Suprapubic skin (tissue), 4 donors: ENCODE data around the gene ETS1. TPM values are rescaled to one million over a fixed set of nuclear protein-coding genes. Genes with fewer than 3 reads are reported as not detected.

Source experiments
- DNase-seq, 2 donors: peaks; one replicate each; pipeline ENCODE4 v3.0.0-alpha.2; 2019; ENCODE audit warnings: low spot score in 2 of 2
- H3K27ac ChIP-seq: fragments of 200-600 bp; sonication (generic); one replicate; pipeline ENCODE4 v1.5.1; 2019
- H3K27me3 ChIP-seq: fragments of 200-600 bp; sonication (generic); one replicate; pipeline ENCODE4 v1.5.1; 2019
- H3K36me3 ChIP-seq: fragments of 200-600 bp; sonication (generic); one replicate; pipeline ENCODE4 v1.5.1; 2019
- H3K4me1 ChIP-seq: fragments of 200-600 bp; sonication (generic); one replicate; pipeline ENCODE4 v1.5.1; 2019
- H3K4me3 ChIP-seq: fragments of 200-600 bp; sonication (generic); one replicate; pipeline ENCODE4 v1.5.1; 2019; ENCODE audit warnings: mild to moderate bottlenecking
- H3K9me3 ChIP-seq: fragments of 200-600 bp; sonication (generic); one replicate; pipeline ENCODE4 v1.5.1; 2019
- EP300 ChIP-seq: sonication (generic); formaldehyde crosslinking; IDR thresholded peaks from one replicate; pipeline ENCODE4 v1.6.1; 2017; ENCODE audit warnings: antibody characterized with exemption
- POLR2A ChIP-seq, 2 donors: fragments of 450-650 bp; IDR thresholded peaks; one replicate each; pipeline ENCODE4 v1.6.1; 2017; ENCODE audit warnings: antibody characterized with exemption in 2 of 2, mild to moderate bottlenecking in 2 of 2, moderate library complexity in 2 of 2
- POLR2AphosphoS5 ChIP-seq, 3 donors: sonication (generic); formaldehyde crosslinking; IDR thresholded peaks; one replicate each; pipeline ENCODE4 v1.6.1; 2017; ENCODE audit warnings: antibody characterized with exemption in 3 of 3
- WGBS: methylation state at CpG from one replicate; pipeline ENCODE4 v1.1.5; 2018; 5-methylcytosine and 5-hydroxymethylcytosine counted together
- total RNA-seq, 4 donors: library from RNA; depleted of rRNA; stranded (reverse); fragments of >200 nt; gene quantifications; one replicate each; pipeline ENCODE4 v1.1.0, GENCODE V29; 2016
- TF ChIP-seq, protein P1 (sequence below), 2 donors: fragments of 200-600 bp in 1 of 2; fragments of 450-650 bp in 1 of 2; sonication (generic) in 1 of 2; IDR thresholded peaks; one replicate each; pipeline ENCODE4 v1.5.1; 2016 to 2019; ENCODE audit warnings: antibody characterized with exemption in 2 of 2, mild to moderate bottlenecking in 1 of 2, moderate library complexity in 1 of 2

ETS1 gene
- total RNA-seq, 4 donors from 2014 or later = 21.7 to 42.6 (median 33.7) TPM

DNA sequence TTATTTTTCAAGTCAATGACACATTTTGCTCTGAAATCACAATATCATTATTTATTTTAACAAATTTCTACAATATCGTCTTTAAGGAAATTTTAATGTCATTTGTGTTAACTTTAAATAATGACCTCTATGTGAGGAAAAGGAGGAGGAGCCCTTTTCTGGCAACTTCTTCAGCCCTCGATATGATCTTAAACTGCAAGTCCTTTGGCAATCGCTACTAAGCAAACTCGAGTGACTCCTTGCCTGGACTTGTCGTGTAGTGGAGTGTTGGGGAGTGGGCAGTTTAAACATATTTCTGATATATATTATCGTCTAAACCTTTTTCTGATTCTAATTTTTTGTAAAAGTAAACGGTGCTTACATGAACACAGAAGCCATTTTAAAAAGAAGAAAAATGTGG, 16.7 kb downstream of the ETS1 start:
- DNase-seq = no peak

DNA sequence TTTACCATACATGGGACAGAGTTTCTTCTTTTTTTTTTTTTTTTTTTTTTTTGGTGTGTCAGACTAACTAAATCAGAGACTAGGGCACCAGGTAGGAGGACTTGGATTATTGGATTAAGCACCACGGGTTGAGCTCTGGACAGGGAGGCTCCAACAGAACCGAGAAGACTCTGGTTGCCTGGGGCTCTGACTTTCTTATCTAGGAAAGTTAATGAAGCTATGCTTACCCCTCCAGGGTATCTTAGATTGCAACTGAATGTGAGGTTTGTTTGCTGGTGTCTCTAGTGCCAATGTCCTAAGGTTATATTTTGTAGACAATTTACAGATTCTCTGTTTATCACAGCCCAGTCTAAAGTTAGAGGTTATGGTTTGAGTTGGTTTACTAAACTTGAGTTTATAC, 18.1 kb downstream of the ETS1 start:
- TF ChIP-seq POLR2A (IDR thresholded peaks at IDR 0.05) (no peak), POLR2AphosphoS5 (IDR thresholded peaks at IDR 0.05) (no peak), EP300 (no peak)
- TF ChIP-seq, protein P1, sequence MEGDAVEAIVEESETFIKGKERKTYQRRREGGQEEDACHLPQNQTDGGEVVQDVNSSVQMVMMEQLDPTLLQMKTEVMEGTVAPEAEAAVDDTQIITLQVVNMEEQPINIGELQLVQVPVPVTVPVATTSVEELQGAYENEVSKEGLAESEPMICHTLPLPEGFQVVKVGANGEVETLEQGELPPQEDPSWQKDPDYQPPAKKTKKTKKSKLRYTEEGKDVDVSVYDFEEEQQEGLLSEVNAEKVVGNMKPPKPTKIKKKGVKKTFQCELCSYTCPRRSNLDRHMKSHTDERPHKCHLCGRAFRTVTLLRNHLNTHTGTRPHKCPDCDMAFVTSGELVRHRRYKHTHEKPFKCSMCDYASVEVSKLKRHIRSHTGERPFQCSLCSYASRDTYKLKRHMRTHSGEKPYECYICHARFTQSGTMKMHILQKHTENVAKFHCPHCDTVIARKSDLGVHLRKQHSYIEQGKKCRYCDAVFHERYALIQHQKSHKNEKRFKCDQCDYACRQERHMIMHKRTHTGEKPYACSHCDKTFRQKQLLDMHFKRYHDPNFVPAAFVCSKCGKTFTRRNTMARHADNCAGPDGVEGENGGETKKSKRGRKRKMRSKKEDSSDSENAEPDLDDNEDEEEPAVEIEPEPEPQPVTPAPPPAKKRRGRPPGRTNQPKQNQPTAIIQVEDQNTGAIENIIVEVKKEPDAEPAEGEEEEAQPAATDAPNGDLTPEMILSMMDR (IDR thresholded peaks at IDR 0.05) = no peak
- Histone ChIP-seq H3K4me1 (no peaks in the 10 kb centered on the region), H3K27me3 (no peaks in the 10 kb centered on the region), H3K9me3 (no peaks in the 10 kb centered on the region), H3K27ac (no peak overlapping the region), H3K36me3 (no peaks in the 10 kb centered on the region), H3K4me3 (no peak overlapping the region)
- 25% methylated on average over 2 of the region's 2 CpGs for WGBS
- no peak for DNase-seq

More for the DNA sequence above, 16.7 kb downstream of the ETS1 start:
- 43% methylated on average over 7 of the region's 7 CpGs for WGBS
- peaks cover 3% of the 10 kb centered on the region for H3K4me1 ChIP-seq
- no peak overlapping the region for H3K27ac ChIP-seq
- H3K9me3 ChIP-seq = no peaks in the 10 kb centered on the region
- H3K36me3 ChIP-seq = no peaks in the 10 kb centered on the region
- H3K4me3 ChIP-seq = no peak overlapping the region
- TF ChIP-seq, protein P1 (IDR thresholded peaks at IDR 0.05) = no peak
- no peak for TF ChIP-seq POLR2AphosphoS5 (IDR thresholded peaks at IDR 0.05)
- TF ChIP-seq EP300 = no peak
- TF ChIP-seq POLR2A (IDR thresholded peaks at IDR 0.05) = no peak
- H3K27me3 ChIP-seq = no peaks in the 10 kb centered on the region

DNA sequence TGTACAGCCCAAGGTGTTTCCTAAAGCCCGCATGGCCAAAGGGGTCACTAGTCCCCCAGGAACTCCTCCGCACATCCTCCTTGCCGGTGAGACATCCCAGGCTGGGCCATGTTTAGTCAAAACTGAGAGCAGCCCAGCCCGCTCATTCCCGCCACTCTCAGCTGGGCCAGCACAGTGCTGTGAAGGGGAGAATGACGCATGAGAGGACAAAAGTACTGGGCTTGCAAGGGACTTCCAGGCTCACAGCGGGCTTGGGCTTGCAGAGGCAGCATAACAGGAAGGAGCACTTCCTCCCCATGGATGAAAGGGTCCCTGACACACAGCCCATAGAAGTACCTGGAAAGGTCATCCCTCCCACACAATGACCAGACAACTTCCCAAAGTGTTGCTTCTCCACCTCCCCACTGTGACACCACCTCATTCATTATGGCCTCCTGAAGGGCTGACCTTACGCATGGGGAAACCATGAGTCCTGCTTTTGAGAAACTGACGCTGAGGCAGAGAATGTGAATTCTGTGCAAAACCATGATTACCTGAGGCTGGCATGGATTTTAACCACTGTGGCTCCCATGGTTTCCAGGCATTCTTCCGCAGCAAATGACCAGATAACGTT, 19.1 kb downstream of the ETS1 start:
- TF ChIP-seq, protein P1 (IDR thresholded peaks at IDR 0.05) = no peak
- TF ChIP-seq POLR2A (IDR thresholded peaks at IDR 0.05) (no peak), EP300 (no peak), POLR2AphosphoS5 (IDR thresholded peaks at IDR 0.05) (no peak)
- WGBS = 86% methylated on average over 8 of the region's 11 CpGs
- H3K4me3 ChIP-seq = no peak overlapping the region
- H3K36me3 ChIP-seq = no peaks in the 10 kb centered on the region
- peaks cover 4% of the 10 kb centered on the region for H3K4me1 ChIP-seq
- H3K9me3 ChIP-seq = no peaks in the 10 kb centered on the region
- H3K27me3 ChIP-seq = no peaks in the 10 kb centered on the region
- no peak for DNase-seq
- H3K27ac ChIP-seq = no peak overlapping the region

DNA sequence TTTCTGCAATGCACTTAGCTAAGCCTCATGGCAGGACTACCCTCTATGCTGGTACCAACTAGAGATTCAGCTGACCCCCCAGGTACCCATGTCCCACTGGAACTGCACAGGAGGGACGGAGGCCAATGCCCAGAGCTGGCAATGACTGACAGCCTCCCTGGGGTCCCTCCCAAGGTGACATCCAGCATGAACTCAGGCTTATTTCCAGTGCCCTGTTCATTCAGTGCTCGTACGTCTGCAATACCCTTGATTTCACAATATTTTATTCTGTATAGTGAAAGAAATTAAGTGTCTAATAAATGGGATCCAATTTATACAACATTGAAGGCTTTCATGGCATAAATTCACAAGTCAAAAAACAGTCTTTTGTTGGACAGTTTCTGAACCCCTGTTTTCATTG, 20.2 kb downstream of the ETS1 start:
- 96% methylated on average over 3 of the region's 3 CpGs for WGBS
- Histone ChIP-seq H3K9me3 (no peaks in the 10 kb centered on the region), H3K4me1 (peaks cover 4% of the 10 kb centered on the region), H3K27me3 (no peaks in the 10 kb centered on the region), H3K4me3 (no peak overlapping the region), H3K27ac (no peak overlapping the region), H3K36me3 (no peaks in the 10 kb centered on the region)
- TF ChIP-seq, protein P1 (IDR thresholded peaks at IDR 0.05) = no peak
- TF ChIP-seq EP300 = no peak
- no peak for TF ChIP-seq POLR2AphosphoS5 (IDR thresholded peaks at IDR 0.05)
- no peak for DNase-seq

DNA sequence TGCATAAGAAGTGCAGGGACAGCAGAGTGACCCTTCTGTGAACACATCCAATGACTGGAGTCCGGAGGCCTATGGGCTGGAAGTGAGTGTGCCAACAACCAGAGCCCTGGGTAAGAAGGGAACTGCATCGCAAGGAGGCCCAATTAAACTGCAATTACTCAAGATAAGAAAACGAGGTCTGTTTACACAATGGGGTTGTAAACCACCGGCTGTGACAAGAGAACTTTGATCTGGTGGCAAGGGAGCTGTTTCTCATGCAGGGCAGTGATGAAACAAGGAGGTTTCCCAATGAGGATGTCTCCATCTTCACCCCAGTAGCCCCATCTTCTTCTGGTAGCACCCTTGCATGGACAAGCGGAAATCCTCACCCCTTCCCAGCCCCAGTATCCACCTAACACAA, 21.5 kb downstream of the ETS1 start:
- Histone ChIP-seq H3K27ac (no peak overlapping the region), H3K9me3 (no peaks in the 10 kb centered on the region), H3K36me3 (no peaks in the 10 kb centered on the region), H3K27me3 (no peaks in the 10 kb centered on the region), H3K4me1 (peaks cover 4% of the 10 kb centered on the region), H3K4me3 (no peak overlapping the region)
- TF ChIP-seq, protein P1 (IDR thresholded peaks at IDR 0.05) = no peak
- TF ChIP-seq POLR2A (IDR thresholded peaks at IDR 0.05) = no peak
- TF ChIP-seq EP300 = no peak
- no peak for TF ChIP-seq POLR2AphosphoS5 (IDR thresholded peaks at IDR 0.05)
- DNase-seq = no peak
- 76% methylated on average over 5 of the region's 5 CpGs for WGBS
